Gastrocnemius medialis (tissue), 4 donors: ENCODE measurements around the gene ELK4. TPM values are rescaled to one million over a fixed set of nuclear protein-coding genes. Genes with fewer than 3 reads are reported as not detected.

Source experiments
- ATAC-seq, 2 donors: fragments of 150-250 bp; one replicate each; pipeline ENCODE4 v1.9.1; 2016
- DNase-seq, 2 donors: peaks; one replicate each; pipeline ENCODE4 v3.0.0-alpha.2; 2019
- H3K27ac ChIP-seq, 4 donors: fragments of 200-600 bp; sonication (generic); 1 replicate in 1 of 4; 2 replicates in 3 of 4; pipeline ENCODE4 v1.5.1; 2016 to 2018; ENCODE audit warnings: mild to moderate bottlenecking in 2 of 4, moderate library complexity in 1 of 4
- H3K27me3 ChIP-seq, 3 donors: fragments of 200-600 bp; sonication (generic) in 2 of 3; 1 replicate in 1 of 3; 2 replicates in 2 of 3; pipeline versions ENCODE4 v1.5.1 to v1.6.0; 2016 to 2019; ENCODE audit warnings: mild to moderate bottlenecking in 1 of 3, moderate library complexity in 1 of 3
- H3K36me3 ChIP-seq, 2 donors: fragments of 200-600 bp; sonication (generic) in 1 of 2; one replicate each; pipeline ENCODE4 v1.5.1; 2017 to 2018
- H3K4me1 ChIP-seq, 2 donors: fragments of 200-600 bp; sonication (generic) in 1 of 2; one replicate each; pipeline ENCODE4 v1.5.1; 2016 to 2017; ENCODE audit warnings: mild to moderate bottlenecking in 2 of 2
- H3K4me3 ChIP-seq, 4 donors: fragments of 200-600 bp; sonication (generic) in 3 of 4; 1 replicate in 1 of 4; 2 replicates in 3 of 4; pipeline ENCODE4 v1.5.1; 2016 to 2019; ENCODE audit warnings: mild to moderate bottlenecking in 2 of 4
- H3K9me3 ChIP-seq, 3 donors: fragments of 200-600 bp; sonication (generic) in 2 of 3; 1 replicate in 1 of 3; 2 replicates in 2 of 3; pipeline ENCODE4 v1.5.1; 2016 to 2019
- POLR2A ChIP-seq, 2 donors: fragments of 450-650 bp; IDR thresholded peaks; one replicate each; pipeline ENCODE4 v1.6.1; 2017; ENCODE audit warnings: antibody characterized with exemption in 2 of 2, mild to moderate bottlenecking in 2 of 2, moderate library complexity in 2 of 2
- in situ Hi-C, 4 donors: fragments of 200-750 bp; cut with MboI; loops; one replicate each; pipeline versions ENCODE4 v1.15.0 to v1.8.0; 2017; ENCODE audit warnings: low sequenced_read_pairs in 4 of 4
- intact Hi-C: fragments of 100-400 bp; cut with DNase I; formaldehyde crosslinking; loops from one replicate; pipeline ENCODE4 v1.15.1; 2023; ENCODE audit warnings: low total_unique reads
- total RNA-seq, 4 donors: library from RNA; depleted of rRNA; stranded (reverse); fragments of >200 nt; gene quantifications; one replicate each; pipeline versions ENCODE4 v1.1.0 to v1.2.3, GENCODE V29; 2016
- TF ChIP-seq, protein P1 (sequence below), 5 experiments: fragments of 450-650 bp in 3 of 5; fragments of 200-600 bp in 2 of 5; sonication (generic) in 2 of 5; IDR thresholded peaks in 4 of 5; conservative IDR thresholded peaks in 1 of 5; 1 replicate in 4 of 5; 2 replicates in 1 of 5; pipeline ENCODE4 v1.5.1; 2016 to 2019; ENCODE audit warnings: antibody characterized with exemption in 5 of 5, mild to moderate bottlenecking in 3 of 5, moderate library complexity in 3 of 5

Gene ELK4
- total RNA-seq, 4 donors from 2014 or later, result 17.3 to 24.2 (median 20.1) TPM

DNA sequence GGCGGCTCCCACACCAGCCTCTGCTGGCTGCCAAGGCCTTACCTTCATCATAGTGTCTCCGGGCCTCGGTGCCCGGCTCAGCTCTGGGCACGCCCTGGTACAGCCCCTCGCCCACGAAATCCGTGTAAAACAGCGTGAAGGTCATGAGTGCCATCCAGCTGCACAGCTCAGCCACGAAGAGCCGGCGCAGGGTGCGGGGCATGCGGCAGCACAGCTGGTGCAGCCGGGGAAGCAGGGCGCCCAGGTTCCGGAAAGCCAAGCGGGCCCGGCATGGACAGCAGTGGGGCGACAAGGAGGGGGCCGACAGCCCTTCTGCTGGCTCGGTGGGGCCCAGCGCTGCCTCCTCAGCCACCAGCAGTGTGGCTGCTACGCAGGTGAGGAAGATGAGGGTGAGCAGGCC is 31.0 kb upstream of the ELK4 start:
- Histone ChIP-seq H3K27me3 (no peaks in the 10 kb centered on the region), H3K9me3 (no peaks in the 10 kb centered on the region), H3K4me3 (no peak overlapping the region), H3K36me3 (no peaks in the 10 kb centered on the region), H3K27ac (no peak overlapping the region), H3K4me1 (peaks cover 0 to 8% of the 10 kb centered on the region in 2 donors)
- in situ Hi-C loops (loop anchor here in 3 of 4 donors (5.0 to 25.0 kb wide), 3 partner anchors 45 to 325 kb away; no protein-coding TSS in a partner anchor), intact Hi-C loops (no loop called here)
- DNase-seq, result no peak
- ATAC-seq, result no peak
- TF ChIP-seq, protein P1, sequence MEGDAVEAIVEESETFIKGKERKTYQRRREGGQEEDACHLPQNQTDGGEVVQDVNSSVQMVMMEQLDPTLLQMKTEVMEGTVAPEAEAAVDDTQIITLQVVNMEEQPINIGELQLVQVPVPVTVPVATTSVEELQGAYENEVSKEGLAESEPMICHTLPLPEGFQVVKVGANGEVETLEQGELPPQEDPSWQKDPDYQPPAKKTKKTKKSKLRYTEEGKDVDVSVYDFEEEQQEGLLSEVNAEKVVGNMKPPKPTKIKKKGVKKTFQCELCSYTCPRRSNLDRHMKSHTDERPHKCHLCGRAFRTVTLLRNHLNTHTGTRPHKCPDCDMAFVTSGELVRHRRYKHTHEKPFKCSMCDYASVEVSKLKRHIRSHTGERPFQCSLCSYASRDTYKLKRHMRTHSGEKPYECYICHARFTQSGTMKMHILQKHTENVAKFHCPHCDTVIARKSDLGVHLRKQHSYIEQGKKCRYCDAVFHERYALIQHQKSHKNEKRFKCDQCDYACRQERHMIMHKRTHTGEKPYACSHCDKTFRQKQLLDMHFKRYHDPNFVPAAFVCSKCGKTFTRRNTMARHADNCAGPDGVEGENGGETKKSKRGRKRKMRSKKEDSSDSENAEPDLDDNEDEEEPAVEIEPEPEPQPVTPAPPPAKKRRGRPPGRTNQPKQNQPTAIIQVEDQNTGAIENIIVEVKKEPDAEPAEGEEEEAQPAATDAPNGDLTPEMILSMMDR (IDR thresholded peaks at IDR 0.05 in 4 of 5, conservative IDR thresholded peaks at IDR 0.05 in 1 of 5), result no peak
- TF ChIP-seq POLR2A (IDR thresholded peaks at IDR 0.05), result no peak

DNA sequence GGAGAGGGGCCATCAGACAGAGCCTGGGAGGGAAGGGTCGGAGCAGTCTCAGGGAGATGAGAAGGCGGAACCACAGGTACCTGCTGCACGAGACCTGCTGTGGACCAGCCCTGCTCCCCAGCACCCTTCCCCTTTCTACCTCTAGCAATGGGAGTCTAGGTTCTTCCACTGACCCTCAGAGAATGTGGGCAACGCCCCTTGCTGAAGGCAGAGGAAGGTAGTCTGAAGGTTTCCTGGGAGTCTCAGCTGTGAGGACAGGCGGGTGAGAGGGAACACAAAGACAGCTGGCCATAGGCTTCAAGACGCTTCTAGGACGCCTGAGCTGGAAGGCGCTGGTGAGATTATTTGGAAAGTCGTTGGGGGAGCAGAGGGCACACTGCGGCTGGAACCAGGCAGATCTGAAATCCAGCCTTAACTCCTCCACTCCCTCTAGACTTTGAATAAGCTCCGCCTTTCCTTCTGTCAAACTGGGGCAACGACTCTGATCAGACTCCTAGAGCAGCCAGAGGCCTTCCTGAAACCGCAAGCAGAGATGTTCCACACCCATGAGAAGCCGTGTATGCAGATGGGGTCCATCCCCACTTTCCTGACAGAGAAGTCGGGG is 30.4 kb upstream of the ELK4 start:
- no peaks in the 10 kb centered on the region for H3K9me3 ChIP-seq
- ATAC-seq (no peak), DNase-seq (no peak)
- TF ChIP-seq POLR2A (IDR thresholded peaks at IDR 0.05), result no peak
- TF ChIP-seq, protein P1 (IDR thresholded peaks at IDR 0.05 in 4 of 5, conservative IDR thresholded peaks at IDR 0.05 in 1 of 5), result no peak
- peaks cover 0 to 8% of the 10 kb centered on the region in 2 donors for H3K4me1 ChIP-seq
- no peak overlapping the region for H3K27ac ChIP-seq
- in situ Hi-C loops (loop anchor here in 3 of 4 donors (5.0 to 25.0 kb wide), 3 partner anchors 45 to 325 kb away; no protein-coding TSS in a partner anchor), intact Hi-C loops (no loop called here)
- no peak overlapping the region for H3K4me3 ChIP-seq
- no peaks in the 10 kb centered on the region for H3K36me3 ChIP-seq
- H3K27me3 ChIP-seq, result no peaks in the 10 kb centered on the region

DNA sequence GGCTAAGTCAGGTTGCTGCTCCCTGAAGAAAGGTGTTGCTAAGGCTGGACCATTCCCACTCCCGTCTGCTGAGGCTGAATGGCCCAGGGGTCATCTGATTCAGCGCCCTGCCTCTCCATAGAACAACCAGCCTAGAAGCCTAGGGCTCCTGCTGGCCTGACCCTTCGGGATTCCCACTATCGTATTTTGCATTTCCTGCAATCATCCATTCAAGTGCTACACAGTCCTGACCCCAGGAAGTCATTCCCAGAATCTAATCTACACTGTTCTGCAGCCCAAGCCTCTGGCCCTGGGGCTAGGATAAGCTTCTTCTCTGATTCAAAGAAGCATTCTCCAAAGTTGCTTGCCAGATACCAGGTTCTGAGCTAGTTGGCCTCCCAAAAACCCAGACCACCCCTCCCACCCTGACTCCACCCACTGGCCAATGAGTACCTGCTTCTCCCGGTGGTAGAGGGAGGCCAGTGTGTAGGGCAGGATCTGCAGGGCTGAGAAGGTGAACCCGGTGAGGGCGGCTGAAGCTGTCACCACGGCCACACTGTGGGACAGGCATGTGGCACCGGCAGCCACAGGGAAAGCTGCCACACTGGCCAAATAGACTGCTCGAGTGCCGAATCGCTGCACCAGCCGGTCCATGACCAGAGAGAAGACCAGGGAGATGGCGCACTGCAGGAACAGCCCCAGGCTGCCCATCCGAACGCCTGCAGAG is 29.8 kb upstream of the ELK4 start:
- Histone ChIP-seq H3K4me1 (peaks cover 0 to 8% of the 10 kb centered on the region in 2 donors), H3K36me3 (no peaks in the 10 kb centered on the region), H3K27me3 (no peaks in the 10 kb centered on the region), H3K9me3 (no peaks in the 10 kb centered on the region), H3K4me3 (no peak overlapping the region), H3K27ac (no peak overlapping the region)
- no peak for DNase-seq
- no peak for ATAC-seq
- no peak for TF ChIP-seq POLR2A (IDR thresholded peaks at IDR 0.05)
- TF ChIP-seq, protein P1 (IDR thresholded peaks at IDR 0.05 in 4 of 5, conservative IDR thresholded peaks at IDR 0.05 in 1 of 5), result no peak
- intact Hi-C loops, result no loop called here
- in situ Hi-C loops, result loop anchor here in 3 of 4 donors (5.0 to 25.0 kb wide), 3 partner anchors 46 to 326 kb away; no protein-coding TSS in a partner anchor

DNA sequence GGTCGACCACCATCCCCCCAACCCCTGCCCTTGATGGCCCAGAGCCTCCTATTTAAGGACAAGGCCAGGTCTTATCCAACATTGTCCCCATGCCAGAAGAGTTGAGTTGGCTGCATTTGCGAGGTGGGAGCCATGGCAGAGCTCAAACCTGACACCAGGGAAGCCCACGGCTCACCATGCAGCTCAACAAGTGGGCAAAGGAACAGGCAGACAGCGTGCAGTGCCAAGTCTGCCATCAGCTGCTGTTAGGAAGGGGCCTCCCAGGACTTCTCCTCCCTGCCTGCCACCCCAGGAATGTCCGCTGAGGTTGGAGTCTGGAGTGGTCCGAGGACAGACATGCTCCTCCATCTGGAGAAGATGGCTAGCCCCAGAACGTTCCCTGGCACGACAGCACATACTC is 28.6 kb upstream of the ELK4 start:
- Histone ChIP-seq H3K36me3 (no peaks in the 10 kb centered on the region), H3K4me3 (no peak overlapping the region), H3K4me1 (peaks cover 0 to 8% of the 10 kb centered on the region in 2 donors), H3K27ac (no peak overlapping the region), H3K27me3 (no peaks in the 10 kb centered on the region), H3K9me3 (no peaks in the 10 kb centered on the region)
- DNase-seq, result no peak
- ATAC-seq, result no peak
- intact Hi-C loops (no loop called here), in situ Hi-C loops (loop anchor here in 3 of 4 donors (5.0 to 25.0 kb wide), 3 partner anchors 47 to 327 kb away; no protein-coding TSS in a partner anchor)
- TF ChIP-seq POLR2A (IDR thresholded peaks at IDR 0.05), result no peak
- TF ChIP-seq, protein P1 (IDR thresholded peaks at IDR 0.05 in 4 of 5, conservative IDR thresholded peaks at IDR 0.05 in 1 of 5), result no peak
